Left kidney (tissue), 2 donors: Measurements from ENCODE around the gene IPPK. TPM values are rescaled to one million over a fixed set of nuclear protein-coding genes. Genes with fewer than 3 reads are reported as not detected.
A peak's percentile ranks its signal among the peaks of the same experiment; 100 is the strongest.
"Not testable (repeated sequence)": the region's sequence is repeated elsewhere in the genome, so short reads cannot be mapped to it uniquely, and the experiment has no call there.

Experiments used
- DNase-seq: peaks from one replicate; pipeline ENCODE4 v3.0.0-alpha.2; 2013
- polyA plus RNA-seq: library from polyadenylated mRNA; unstranded; fragments of 120-200 nt; gene quantifications from one replicate; pipeline ENCODE4 v1.2.1, GENCODE V29; 2013; ENCODE audit not compliant: insufficient read length

IPPK gene
- polyA plus RNA-seq, 1 donor = 13.7 TPM

GRCh38 chr9:92637886-92638620 is 31.9 kb downstream of the IPPK start:
- DNase-seq = no peak

GRCh38 chr9:92637326-92637725 is 32.6 kb downstream of the IPPK start:
- no peak for DNase-seq

DNA sequence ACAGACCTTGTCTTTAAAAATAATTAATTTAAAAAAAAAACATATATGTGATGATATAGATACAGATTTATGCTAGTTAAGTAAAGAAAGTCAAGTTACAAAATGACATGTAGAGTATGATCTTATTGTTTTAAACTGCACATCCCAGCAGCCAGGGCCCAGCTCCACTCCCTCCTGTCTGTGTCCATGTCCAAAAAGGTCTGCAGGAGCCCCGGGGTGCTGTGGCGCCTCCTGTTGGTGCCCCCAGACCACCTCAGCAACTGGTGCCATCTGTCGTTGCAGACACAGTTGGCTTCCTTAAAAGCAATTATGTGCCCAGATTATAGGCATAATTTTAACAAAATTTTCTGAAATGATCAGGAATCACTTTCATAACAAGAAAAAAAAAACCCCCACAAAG is 33.3 kb downstream of the IPPK start:
- DNase-seq = no peak

GRCh38 chr9:92635760-92636159 is 34.2 kb downstream of the IPPK start:
- DNase-seq = no peak

DNA sequence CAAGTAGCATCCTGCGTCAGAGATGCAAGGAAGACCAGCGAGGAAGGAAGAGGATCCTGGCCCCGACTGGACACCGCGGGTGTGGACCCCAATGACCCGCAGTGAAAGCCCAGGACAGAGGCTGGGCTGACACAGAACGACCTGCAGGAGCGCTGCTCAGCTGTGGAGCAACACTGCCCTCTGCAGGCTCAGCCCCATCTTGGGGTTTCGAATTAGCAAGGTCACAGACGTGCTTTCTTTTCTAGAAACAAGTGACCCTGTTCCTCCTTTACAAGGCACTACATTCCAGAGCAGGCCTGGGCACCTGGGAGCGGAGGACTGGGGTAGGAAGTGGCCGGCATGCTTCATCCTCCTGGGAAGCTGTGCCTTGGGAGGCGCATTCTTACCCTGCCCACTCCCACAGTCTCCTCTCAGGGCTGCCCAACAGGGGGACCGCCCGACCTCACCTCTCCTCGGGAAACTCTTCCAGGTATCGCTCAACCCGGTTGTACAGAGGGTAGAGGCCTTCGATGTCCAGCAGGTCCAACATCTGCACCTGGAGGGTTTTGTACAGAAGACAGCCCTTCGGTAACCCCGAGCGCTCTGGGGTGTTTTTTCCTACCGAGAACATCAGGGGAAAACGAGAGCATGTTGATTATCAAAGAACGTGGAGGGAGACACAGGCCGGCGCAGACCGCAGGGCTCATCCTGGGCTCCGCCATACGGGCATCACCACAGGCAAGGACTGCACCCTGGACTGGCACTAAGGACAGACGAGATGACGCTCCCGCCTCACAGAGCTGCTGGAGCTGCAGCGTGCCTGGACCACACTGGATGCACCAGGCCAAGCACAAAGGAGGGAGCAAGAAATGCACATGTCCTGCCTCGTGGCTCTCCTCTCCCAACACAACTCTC is 35.0 kb downstream of the IPPK start:
- peak; percentile 63 for DNase-seq

DNA sequence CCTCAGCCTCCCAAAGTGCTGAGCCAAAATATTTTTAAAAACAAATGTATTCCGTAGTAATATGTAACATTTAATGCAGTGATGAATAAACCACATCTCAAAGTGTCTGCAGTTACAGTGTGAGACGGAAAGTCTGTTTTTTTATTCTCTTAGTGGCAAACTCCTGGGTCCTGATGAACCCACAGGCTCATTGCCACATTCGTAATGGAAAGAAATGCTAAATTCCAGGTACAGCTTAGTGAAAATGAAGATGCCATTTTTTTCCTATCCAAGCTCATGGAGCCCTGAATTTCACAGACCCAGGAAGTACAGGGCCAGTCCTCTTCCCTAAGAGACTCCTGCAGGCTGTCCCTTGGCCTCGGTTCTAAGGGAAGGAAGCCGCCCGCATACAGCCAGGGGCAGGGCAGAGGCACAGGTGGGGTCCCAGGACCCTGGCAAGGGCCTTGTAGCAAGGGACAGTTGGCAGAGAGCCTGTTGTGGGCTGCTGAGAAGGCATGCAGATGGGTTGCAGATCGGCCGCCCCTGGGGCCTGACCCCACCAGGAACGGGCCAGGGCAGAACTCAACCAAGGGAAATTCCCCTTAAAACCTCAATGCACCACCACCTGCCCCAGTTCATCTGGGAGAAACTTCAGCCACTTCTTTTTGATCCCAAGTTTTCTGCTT is 36.2 kb downstream of the IPPK start:
- no peak for DNase-seq

DNA sequence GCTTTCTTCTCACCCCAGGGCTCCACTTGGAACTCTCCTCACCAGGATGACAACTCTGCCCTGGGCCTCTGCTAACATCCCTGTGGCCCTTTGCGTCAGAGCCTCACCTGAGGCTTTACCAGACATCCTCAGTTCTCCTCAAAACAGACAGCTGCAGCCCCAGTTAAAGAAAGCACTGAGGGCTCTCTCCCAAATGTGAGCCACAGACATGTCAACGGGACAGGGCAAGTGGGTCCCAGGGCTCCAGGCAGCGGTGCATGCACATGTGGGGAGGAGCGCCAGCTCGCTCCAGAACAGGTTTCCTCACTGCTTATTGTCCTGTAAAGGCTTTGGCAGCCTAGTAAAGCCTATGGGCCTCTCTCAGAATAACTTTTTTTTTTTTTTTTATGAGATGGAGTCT is 37.3 kb downstream of the IPPK start:
- DNase-seq = no peak

DNA sequence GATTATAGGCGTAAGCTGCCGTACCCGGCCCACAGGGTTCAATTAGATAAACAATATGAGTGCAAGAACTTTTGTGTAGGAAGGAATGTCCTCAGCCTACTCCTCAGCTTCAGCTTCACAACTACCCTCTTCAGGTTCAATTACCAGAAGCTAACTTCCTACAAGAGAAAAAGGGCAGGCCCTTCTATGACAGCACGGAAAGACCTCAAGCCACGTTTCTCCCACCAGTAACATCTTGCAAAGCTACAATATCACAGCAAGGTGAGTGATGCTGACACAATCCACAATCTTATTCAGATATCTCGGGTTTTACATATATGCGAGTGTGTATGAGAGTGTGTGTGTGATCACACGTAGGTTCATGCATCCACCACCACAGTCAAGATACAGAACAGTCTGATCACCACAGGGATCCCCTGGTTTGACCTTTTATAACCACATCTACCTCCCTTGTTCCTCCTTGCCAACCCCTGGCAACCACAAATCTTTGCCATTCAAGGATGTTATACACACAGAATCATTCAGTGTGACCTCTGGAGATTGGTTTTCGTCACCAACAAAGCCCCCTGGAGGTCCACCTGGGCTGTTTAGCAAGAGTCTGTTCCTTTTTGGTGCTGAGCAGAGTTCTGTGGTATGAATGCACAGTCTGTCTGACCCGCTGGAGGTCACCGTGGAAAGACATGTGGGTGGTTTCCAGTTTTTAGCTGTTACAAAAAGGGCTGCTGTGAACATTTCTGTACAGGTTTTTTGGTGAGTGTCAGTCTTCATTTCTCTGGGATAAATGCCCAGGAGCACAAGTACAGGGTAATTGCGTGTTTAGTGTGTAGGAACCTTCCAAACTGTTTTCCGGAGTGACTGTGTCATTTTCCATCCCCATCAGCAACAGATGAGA is 38.2 kb downstream of the IPPK start:
- DNase-seq = no peak

- DNase-seq = no peak
Observed at GRCh38 chr9:92627651-92628050, 42.3 kb downstream of the IPPK start.

DNA sequence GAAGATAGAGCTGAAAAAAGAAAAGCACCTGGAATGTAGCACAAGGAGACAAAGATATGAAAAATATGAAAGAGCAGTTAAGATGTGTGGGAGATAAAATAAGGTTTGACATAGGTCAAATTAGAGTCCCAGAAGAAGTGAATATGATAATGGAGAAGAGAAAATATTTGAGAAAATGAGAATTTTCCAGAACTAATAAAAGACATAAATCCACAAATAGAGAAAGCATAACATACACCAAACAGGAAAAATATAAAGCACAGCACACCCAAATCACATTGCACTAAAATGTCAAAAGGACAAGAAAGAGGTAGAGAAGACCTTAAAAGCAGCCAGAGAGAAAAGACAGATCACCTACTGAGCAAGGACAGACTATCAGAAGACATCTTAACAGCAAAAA is 43.4 kb downstream of the IPPK start:
- DNase-seq = no peak

DNA sequence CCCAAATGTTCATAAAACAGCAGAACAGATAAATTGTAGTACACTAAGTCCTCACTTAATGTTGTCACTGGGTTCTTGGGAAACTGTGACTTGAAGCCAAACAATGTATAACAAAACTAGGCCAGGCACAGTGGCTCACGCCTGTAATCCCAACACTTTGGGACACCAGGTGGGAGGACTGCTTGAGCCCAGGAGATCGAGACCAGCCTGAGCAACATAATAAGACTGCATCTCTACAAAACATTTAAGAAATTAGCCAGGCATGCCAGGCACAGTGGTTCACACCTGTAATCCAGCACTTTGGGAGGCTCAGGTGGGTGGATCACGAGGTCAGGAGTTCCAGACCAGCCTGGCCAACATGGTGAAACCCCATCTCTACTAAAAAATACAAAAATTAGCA is 46.0 kb downstream of the IPPK start:
- DNase-seq = not testable (repeated sequence)

DNA sequence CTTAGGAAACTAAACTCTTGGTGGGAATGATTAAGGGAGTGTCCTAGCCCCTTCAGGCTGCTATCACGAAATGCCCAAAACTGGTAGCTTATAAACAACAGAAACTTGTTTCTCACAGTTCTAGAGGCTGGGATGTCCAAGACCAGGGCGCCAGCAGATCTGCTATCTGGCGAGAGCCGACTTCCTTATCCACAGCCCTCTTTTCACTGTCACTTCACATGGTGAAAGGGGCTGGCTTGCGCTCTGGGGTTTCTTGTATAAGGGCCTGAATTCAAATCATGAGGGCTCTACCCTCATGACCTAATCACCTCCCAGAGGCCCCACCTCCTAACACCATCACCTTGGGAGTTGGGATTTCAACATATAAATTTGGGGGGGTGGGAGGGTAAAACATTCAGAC is 49.1 kb downstream of the IPPK start:
- DNase-seq = no peak

DNA sequence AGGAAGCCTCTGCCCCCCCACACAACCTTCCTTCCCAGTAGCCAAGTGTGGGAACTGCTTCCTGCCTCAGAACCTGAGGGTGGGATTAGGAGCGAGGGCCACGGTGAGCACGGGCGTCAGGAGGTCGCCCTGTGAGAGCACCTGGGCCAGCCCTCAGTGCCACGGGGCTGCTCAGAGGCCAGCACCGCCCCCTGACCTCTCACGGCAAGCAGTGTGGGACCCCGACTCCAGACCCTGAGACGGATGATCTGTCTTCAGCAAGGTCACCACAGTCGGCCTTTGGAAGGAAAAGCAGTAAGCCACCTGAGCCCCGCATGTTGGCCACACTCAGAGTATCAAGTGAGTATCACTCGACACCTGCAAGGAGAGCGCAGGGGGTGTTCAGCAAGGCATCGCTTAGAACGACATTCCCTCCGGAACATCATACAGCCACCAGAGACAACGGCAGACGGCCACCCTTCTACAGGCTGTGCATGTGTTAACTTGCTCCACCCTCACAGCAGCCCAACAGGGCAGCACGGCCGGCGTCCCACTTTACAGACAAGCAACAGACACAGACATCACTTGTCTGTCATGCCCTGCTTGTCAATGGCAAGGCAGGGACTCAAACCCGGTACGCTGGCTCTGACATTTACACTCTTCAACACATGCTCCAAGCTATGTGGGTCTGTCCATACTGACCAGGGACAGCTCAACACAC is 50.2 kb downstream of the IPPK start:
- DNase-seq = no peak

DNA sequence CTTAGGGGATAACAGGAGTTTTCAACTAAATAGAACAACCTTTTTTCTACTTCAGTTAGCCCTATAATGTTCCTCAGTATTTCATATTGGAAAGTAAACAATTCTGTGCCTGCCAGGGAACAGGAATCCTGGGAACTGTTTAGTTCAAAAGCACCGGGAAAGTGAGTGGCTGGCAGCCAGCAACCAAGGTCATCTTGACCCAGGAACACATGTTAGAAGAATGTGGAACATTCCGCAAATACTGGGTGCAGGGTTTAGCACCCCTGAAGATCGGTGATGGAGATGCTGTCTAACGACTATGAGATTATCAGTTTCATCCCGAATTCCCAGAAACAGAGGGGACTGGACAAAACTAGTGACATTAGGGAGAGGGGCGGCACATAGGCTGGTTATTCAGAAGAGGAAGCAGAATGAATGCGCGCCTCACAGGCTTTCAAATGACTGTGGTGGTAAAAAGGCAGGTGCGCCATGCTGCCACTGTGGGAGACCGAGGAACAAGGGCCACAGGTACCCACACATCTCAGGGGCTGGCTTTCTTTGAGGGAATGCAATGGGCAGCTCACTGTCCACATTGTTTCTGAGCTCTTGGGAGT is 51.2 kb downstream of the IPPK start:
- DNase-seq = no peak

DNA sequence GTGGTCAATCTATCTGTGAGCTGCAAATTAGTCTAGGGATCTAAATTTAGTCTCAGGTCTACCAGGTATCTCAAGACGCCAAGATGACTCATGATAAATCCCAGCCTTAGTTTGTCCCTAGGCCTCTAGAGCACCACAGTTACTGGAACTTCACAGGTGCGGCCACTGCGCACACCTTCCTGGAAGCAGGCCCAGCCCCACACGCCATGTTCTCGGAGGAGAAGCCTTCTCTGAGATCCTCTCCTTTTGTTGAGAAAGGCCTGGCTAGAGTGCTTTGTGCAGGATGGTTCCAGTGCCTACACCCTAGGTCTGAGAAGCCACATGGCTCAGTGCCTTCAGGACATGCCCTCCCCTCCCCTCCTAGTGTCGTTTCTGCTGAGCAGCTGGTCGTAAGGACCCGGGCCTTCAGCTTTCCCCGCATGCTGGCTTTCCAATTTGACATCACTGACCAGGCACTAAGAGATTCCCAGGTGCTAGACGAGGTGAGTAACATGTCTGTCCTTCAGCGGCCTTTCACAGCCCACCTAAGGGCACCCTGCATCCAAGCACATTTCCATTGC is 51.9 kb downstream of the IPPK start:
- no peak for DNase-seq

- no peak for DNase-seq
Observed at GRCh38 chr9:92617195-92617813, 52.6 kb downstream of the IPPK start.

DNA sequence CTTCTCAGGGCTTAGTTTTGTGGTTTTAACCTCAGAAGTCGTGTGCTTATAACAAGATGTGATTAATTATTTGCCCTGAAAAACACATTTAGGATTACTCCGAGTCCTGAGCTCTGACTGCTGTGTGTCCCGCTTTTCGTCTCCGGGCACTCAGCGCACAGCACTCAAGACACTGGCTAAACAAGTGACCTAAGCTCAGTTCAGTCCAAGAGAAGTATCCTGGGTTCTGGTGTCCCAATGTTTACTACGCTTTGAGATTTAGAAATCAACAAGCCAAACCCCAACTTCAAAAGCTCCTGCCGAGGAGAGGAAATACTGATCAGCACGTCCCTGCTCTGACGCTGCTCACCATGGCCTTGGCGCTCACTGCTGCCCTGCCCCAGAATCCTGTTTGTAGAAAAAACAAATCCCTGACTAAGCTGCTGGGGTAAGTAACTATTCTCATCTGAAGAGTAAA is 53.2 kb downstream of the IPPK start:
- no peak for DNase-seq

GRCh38 chr9:92616199-92616641 is 53.7 kb downstream of the IPPK start:
- no peak for DNase-seq

DNA sequence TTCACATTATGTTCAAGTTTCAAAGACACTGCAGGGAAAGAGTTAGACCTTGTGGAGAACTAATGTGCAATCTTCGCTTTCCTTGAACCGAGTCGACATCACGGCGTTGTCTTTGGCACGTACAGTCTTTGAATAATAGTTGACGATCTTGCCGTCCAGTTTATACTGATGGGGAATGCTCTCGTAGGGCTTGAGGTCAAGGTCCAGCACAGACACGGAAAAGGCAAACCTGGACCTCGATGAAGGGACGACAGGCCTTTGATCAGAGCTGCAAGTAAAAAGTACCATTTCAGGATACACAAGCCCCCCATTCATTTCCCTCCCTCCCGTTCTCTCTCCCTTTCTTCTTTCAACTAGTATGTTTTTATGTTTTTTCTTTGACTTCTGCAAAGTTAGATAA is 54.1 kb downstream of the IPPK start:
- DNase-seq = no peak
